Mucosa of descending colon (tissue), 3 donors: Measurements from ENCODE around the gene LAMA5. TPM values are rescaled to one million over a fixed set of nuclear protein-coding genes. Genes with fewer than 3 reads are reported as not detected.

Experiments used
- ATAC-seq: fragments of 200-7000 bp; cut with Tn5 transposase; one replicate; pipeline ENCODE4 v1.9.1; 2020; ENCODE audit warnings: mild to moderate bottlenecking, moderate library complexity
- DNase-seq, 3 donors: peaks; one replicate each; pipeline ENCODE4 v3.0.0-alpha.2; 2020
- H3K36me3 ChIP-seq: fragments of 200-600 bp; one replicate; pipeline ENCODE4 v1.8.0; 2021; ENCODE audit warnings: low read depth, mild to moderate bottlenecking
- H3K4me1 ChIP-seq: fragments of 200-600 bp; one replicate; pipeline ENCODE4 v1.8.0; 2021; ENCODE audit warnings: low read depth, mild to moderate bottlenecking
- H3K4me3 ChIP-seq: fragments of 200-600 bp; one replicate; pipeline ENCODE4 v1.8.0; 2021; ENCODE audit warnings: mild to moderate bottlenecking
- H3K9me3 ChIP-seq: fragments of 200-600 bp; one replicate; pipeline ENCODE4 v1.8.0; 2021; ENCODE audit warnings: mild to moderate bottlenecking
- intact Hi-C, 2 donors: fragments of 100-400 bp; cut with DNase I in 1 of 2; cut with micrococcal nuclease in 1 of 2; formaldehyde crosslinking; loops; one replicate each; pipeline versions ENCODE4 v1.11.0 to v1.11.1; 2022; cut with DNase I, micrococcal nuclease
- total RNA-seq, 3 donors: library from RNA; stranded (reverse); fragmentation: NEBNext Ultra II Directional in 2 of 3; extraction: Animal tissue kit (Norgen Biotek cat#: 25700) in 2 of 3; gene quantifications; one replicate each; pipeline versions ENCODE4 v1.2.1 to v1.2.4, GENCODE V29; 2021 to 2023
- TF ChIP-seq, protein P1 (sequence below): fragments of 200-600 bp; IDR thresholded peaks from one replicate; pipeline ENCODE4 v1.8.0; 2022; ENCODE audit warnings: antibody characterized with exemption, mild to moderate bottlenecking
- donor health status: DM: no; HTN: no; CAD: no; lungs with moderate emphysema.
- donor health status: DM: no; HTN: no; CAD: no.
- donor health status: DM: no; HTN: yes; CAD: no.

LAMA5 gene
- total RNA-seq, 3 donors from 2014 or later = 21.8 to 335 (median 40.7) TPM

DNA sequence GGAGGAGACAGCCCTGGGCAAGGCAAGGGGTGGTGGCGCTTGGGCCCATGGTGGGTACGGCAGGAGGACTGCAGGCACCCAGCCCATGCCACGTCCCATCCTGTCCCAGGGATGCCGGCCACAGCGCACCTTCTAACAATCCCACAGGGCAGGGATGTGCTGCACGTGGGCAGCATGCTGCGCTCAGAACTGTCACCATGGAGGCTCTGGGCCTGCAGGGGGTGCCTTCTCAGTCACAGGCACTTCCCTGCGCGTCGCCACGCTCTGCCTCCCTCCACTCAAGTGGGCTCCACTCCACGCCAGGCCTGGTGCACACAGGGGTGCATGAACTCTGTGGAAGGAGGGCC is 37.6 kb upstream of the LAMA5 start:
- DNase-seq (no peak), ATAC-seq (no peak)
- Histone ChIP-seq H3K4me1 (peaks cover 32% of the 10 kb centered on the region), H3K36me3 (no peaks in the 10 kb centered on the region), H3K9me3 (no peaks in the 10 kb centered on the region), H3K4me3 (no peak overlapping the region)
- TF ChIP-seq, protein P1, sequence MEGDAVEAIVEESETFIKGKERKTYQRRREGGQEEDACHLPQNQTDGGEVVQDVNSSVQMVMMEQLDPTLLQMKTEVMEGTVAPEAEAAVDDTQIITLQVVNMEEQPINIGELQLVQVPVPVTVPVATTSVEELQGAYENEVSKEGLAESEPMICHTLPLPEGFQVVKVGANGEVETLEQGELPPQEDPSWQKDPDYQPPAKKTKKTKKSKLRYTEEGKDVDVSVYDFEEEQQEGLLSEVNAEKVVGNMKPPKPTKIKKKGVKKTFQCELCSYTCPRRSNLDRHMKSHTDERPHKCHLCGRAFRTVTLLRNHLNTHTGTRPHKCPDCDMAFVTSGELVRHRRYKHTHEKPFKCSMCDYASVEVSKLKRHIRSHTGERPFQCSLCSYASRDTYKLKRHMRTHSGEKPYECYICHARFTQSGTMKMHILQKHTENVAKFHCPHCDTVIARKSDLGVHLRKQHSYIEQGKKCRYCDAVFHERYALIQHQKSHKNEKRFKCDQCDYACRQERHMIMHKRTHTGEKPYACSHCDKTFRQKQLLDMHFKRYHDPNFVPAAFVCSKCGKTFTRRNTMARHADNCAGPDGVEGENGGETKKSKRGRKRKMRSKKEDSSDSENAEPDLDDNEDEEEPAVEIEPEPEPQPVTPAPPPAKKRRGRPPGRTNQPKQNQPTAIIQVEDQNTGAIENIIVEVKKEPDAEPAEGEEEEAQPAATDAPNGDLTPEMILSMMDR = no peak
- intact Hi-C loops = no loop called here

GRCh38 chr20:62404112-62404665 is 37.1 kb upstream of the LAMA5 start:
- peaks cover 26% of the 10 kb centered on the region for H3K4me1 ChIP-seq
- no peaks in the 10 kb centered on the region for H3K36me3 ChIP-seq
- intact Hi-C loops = no loop called here
- H3K4me3 ChIP-seq = no peak overlapping the region
- ATAC-seq (no peak), DNase-seq (no peak)
- no peaks in the 10 kb centered on the region for H3K9me3 ChIP-seq
- TF ChIP-seq, protein P1 = no peak

- Histone ChIP-seq H3K4me3 (no peak overlapping the region), H3K9me3 (no peaks in the 10 kb centered on the region), H3K36me3 (no peaks in the 10 kb centered on the region), H3K4me1 (peaks cover 23% of the 10 kb centered on the region)
- no peak for DNase-seq
- TF ChIP-seq, protein P1 = no peak
- intact Hi-C loops = no loop called here
- ATAC-seq = no peak
Observed at GRCh38 chr20:62403331-62403730, 36.2 kb upstream of the LAMA5 start.

DNA sequence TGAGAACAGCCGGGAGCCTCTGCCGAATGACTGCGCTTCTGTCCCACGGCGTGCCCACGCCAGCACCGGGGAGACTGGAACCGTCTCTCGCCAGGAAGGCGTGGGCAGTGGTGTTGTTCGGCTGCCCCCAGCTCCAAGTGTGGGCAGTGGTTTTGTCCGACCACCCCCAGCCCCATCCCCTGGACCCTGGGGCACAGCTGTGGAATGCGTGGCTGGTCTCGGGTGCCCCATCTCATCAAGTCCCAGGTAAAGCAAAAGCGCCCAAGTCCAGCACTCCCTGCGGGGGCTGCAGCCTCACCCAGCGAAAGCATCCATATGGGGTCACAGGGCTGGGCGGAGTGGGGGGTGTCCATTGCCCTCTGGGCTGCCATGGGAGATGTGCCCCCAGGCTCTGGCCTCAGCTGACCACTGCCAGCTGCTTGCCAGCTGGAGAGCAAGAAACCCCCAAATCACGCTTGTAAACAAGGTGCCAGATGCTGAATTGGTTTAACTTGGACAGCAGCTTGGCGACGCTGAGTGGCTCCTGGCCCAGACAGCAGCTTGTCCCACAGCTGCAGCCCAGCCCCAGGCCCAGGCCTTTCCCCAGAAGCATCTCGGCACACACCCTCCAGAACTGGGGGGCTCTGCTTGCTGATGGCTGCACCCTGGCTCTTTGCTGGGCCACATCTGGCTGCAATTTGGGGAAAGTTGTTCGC is 35.5 kb upstream of the LAMA5 start:
- intact Hi-C loops = no loop called here
- TF ChIP-seq, protein P1 = no peak
- Histone ChIP-seq H3K36me3 (no peaks in the 10 kb centered on the region), H3K4me1 (peaks cover 17% of the 10 kb centered on the region), H3K4me3 (no peak overlapping the region), H3K9me3 (no peaks in the 10 kb centered on the region)
- ATAC-seq (no peak), DNase-seq (no peak)

GRCh38 chr20:62401331-62401779 is 34.2 kb upstream of the LAMA5 start:
- Histone ChIP-seq H3K4me1 (peaks cover 11% of the 10 kb centered on the region), H3K4me3 (no peak overlapping the region), H3K36me3 (no peaks in the 10 kb centered on the region), H3K9me3 (no peaks in the 10 kb centered on the region)
- ATAC-seq (no peak), DNase-seq (no peak)
- intact Hi-C loops = no loop called here
- TF ChIP-seq, protein P1 = no peak
